AG04449 (cell line): ENCODE data around the gene COL5A1.

Source experiments
- CTCF ChIA-PET: fragments of 350-600 bp; formaldehyde crosslinking; extraction: SDS; loops from one replicate; lab custom pipeline; 2021; ENCODE audit warnings: antibody characterized with exemption; lab: Yijun Ruan, JAX
- POLR2A ChIA-PET: fragments of 400-600, 350-600 bp; formaldehyde crosslinking; extraction: SDS; loops from one replicate; lab custom pipeline; 2020; ENCODE audit warnings: antibody characterized with exemption, inconsistent platforms; lab: Yijun Ruan, JAX
- DNase-seq: peaks from one replicate; pipeline ENCODE4 v3.0.0-alpha.2; 2010; ENCODE audit warnings: low read depth, low spot score
- H3K4me3 ChIP-seq: 2 replicates; pipeline ENCODE4 v1.5.1; 2011; ENCODE audit warnings: low read depth, mild to moderate bottlenecking, control low read depth, low read length
- TF ChIP-seq, protein P1 (sequence below): IDR thresholded peaks from one replicate; pipeline ENCODE4 v1.5.1; 2011; ENCODE audit warnings: mild to moderate bottlenecking, moderate library complexity, low read length, control low read depth, inconsistent platforms; ENCODE audit not compliant: insufficient read depth; ENCODE audit errors: missing control alignments

Gene COL5A1

GRCh38 chr9:134595014-134595413 lies 46.6 kb upstream of the COL5A1 start:
- ChIA-PET POLR2A (no interaction called here), CTCF (no interaction called here)
- no peak overlapping the region for H3K4me3 ChIP-seq
- DNase-seq = no peak
- TF ChIP-seq, protein P1, sequence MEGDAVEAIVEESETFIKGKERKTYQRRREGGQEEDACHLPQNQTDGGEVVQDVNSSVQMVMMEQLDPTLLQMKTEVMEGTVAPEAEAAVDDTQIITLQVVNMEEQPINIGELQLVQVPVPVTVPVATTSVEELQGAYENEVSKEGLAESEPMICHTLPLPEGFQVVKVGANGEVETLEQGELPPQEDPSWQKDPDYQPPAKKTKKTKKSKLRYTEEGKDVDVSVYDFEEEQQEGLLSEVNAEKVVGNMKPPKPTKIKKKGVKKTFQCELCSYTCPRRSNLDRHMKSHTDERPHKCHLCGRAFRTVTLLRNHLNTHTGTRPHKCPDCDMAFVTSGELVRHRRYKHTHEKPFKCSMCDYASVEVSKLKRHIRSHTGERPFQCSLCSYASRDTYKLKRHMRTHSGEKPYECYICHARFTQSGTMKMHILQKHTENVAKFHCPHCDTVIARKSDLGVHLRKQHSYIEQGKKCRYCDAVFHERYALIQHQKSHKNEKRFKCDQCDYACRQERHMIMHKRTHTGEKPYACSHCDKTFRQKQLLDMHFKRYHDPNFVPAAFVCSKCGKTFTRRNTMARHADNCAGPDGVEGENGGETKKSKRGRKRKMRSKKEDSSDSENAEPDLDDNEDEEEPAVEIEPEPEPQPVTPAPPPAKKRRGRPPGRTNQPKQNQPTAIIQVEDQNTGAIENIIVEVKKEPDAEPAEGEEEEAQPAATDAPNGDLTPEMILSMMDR = no peak

GRCh38 chr9:134597041-134597913 lies 44.3 kb upstream of the COL5A1 start:
- DNase-seq = no peak
- ChIA-PET CTCF (no interaction called here), POLR2A (interaction anchor here (1.1 to 1.2 kb wide), 2 partner anchors 45 to 46 kb away, joined by 3 to 4 read pairs; no protein-coding TSS in a partner anchor)
- TF ChIP-seq, protein P1 = no peak
- H3K4me3 ChIP-seq = no peak overlapping the region

DNA sequence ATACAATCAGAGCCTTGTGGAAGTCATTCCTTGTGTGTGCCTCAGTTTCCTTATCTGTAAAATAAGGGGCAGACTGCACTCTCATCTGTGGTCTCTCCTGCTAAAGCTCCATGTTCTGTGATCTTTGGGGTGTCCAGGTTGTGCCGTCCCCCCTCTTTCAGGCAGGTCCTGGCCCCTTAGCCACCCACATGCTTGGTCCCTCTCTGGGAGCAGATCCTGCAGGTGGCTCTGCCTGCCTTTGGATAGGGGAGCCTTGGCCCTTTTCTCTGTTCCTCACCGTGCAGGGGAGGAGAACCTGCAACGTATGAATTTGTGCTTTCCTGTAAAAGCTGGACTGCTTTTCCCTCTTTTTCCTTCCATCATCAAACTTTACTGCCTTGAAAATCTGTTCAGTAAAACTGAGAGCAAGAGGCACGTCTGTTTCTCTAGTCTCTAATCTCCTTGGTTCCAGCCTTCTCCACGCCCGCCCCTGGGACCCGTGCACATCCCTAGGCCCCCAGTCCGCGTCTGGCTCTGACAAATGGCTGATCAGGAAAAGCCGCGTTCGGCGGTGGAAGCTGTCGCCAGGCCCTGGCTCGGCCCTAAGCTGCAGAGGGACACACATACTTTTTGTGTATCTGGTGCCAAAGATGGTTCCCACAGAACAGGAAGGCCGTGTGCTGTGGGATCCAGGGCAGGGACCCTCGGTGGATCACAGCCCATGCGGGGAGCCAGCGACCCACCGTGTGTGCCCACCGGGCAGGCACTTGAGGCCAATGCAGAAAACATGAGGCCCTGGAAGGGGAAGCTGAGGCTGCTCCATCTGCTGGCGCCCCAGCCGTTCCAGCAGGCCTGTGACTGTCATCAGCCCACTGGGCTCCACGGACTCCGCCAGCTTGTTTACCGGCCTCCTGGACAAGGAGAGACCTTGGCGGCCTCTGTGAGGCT lies 43.4 kb upstream of the COL5A1 start:
- CTCF ChIA-PET = no interaction called here
- no peak overlapping the region for H3K4me3 ChIP-seq
- POLR2A ChIA-PET = interaction anchor here (1.1 to 1.2 kb wide), 2 partner anchors 44 to 45 kb away, joined by 3 to 4 read pairs; no protein-coding TSS in a partner anchor
- TF ChIP-seq, protein P1 = no peak
- no peak for DNase-seq

DNA sequence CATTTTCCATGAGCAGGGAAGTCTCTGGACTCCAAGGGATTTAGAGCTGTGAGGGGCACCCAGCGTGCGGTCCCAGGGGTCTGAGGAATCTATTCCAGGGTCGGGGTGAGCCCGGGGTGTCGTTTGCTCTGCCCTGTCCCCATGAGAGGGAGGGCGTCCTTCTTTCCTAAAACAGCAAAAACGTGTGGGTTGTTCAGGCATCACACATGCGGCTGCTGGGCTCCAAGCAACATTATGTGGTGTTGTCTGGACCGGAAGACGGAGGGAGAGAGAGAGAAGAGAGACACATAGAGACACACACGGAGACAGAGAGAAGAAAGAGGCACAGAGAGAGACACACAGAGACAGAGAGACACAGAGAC lies 42.7 kb upstream of the COL5A1 start:
- TF ChIP-seq, protein P1 = no peak
- H3K4me3 ChIP-seq = no peak overlapping the region
- no peak for DNase-seq
- CTCF ChIA-PET = no interaction called here
- POLR2A ChIA-PET = no interaction called here

- POLR2A ChIA-PET = interaction anchor here (0.7 to 1.2 kb wide), 2 partner anchors 24 to 45 kb away, joined by 3 read pairs; no protein-coding TSS in a partner anchor
- TF ChIP-seq, protein P1 = no peak
- no peak for DNase-seq
- H3K4me3 ChIP-seq = no peak overlapping the region
- CTCF ChIA-PET = interaction anchor here (1.2 to 1.5 kb wide), 2 partner anchors 17 to 151 kb away, joined by 6 to 7 read pairs; no protein-coding TSS in a partner anchor
Measured at GRCh38 chr9:134600371-134600770, 41.2 kb upstream of the COL5A1 start.
